Heart left ventricle (tissue), 16 donors: ENCODE measurements around the gene KLF7. TPM values are rescaled to one million over a fixed set of nuclear protein-coding genes. Genes with fewer than 3 reads are reported as not detected.
"Not testable (repeated sequence)": the region's sequence is repeated elsewhere in the genome, so short reads cannot be mapped to it uniquely, and the experiment has no call there.

Source experiments
- ATAC-seq, 4 donors: fragments of 200-7000 bp; cut with Tn5 transposase; one replicate each; pipeline ENCODE4 v1.9.1; 2020 to 2022; ENCODE audit warnings: moderate library complexity in 4 of 4, mild to moderate bottlenecking in 3 of 4, moderate number of reproducible peaks in 1 of 4
- DNase-seq, 5 donors: peaks; one replicate each; pipeline ENCODE4 v3.0.0-alpha.2; 2020
- H3K27ac ChIP-seq, 12 donors: fragments of 200-600 bp; sonication (generic) in 4 of 12; one replicate each; pipeline versions ENCODE4 v1.5.0 to v1.8.0; 2016 to 2022; ENCODE audit warnings: mild to moderate bottlenecking in 2 of 12
- H3K27me3 ChIP-seq, 9 donors: fragments of 200-600 bp; sonication (generic) in 2 of 9; one replicate each; pipeline versions ENCODE4 v1.5.1 to v1.8.0; 2016 to 2022; ENCODE audit warnings: mild to moderate bottlenecking in 3 of 9
- H3K36me3 ChIP-seq, 9 donors: fragments of 200-600 bp; sonication (generic) in 2 of 9; one replicate each; pipeline versions ENCODE4 v1.5.0 to v1.8.0; 2018 to 2022; ENCODE audit warnings: mild to moderate bottlenecking in 2 of 9
- H3K4me1 ChIP-seq, 12 donors: fragments of 200-600 bp; sonication (generic) in 4 of 12; one replicate each; pipeline versions ENCODE4 v1.5.0 to v1.8.0; 2016 to 2022; ENCODE audit warnings: mild to moderate bottlenecking in 3 of 12
- H3K4me3 ChIP-seq, 12 donors: fragments of 200-600 bp; sonication (generic) in 4 of 12; one replicate each; pipeline versions ENCODE4 v1.5.0 to v1.8.0; 2017 to 2022; ENCODE audit warnings: mild to moderate bottlenecking in 9 of 12, moderate library complexity in 4 of 12
- H3K9me3 ChIP-seq, 12 donors: fragments of 200-600 bp; sonication (generic) in 4 of 12; one replicate each; pipeline versions ENCODE4 v1.5.0 to v1.8.0; 2016 to 2022; ENCODE audit warnings: mild to moderate bottlenecking in 1 of 12
- CTCF ChIP-seq, 12 donors: fragments of 200-600 bp; sonication (generic) in 4 of 12; IDR thresholded peaks; one replicate each; pipeline versions ENCODE4 v1.5.0 to v1.8.0; 2018 to 2022; ENCODE audit warnings: antibody characterized with exemption in 12 of 12, mild to moderate bottlenecking in 5 of 12
- POLR2A ChIP-seq, 2 donors: fragments of 450-650 bp; IDR thresholded peaks; one replicate each; pipeline ENCODE4 v1.6.1; 2017; ENCODE audit warnings: antibody characterized with exemption in 2 of 2, mild to moderate bottlenecking in 2 of 2, moderate library complexity in 2 of 2
- WGBS, 4 donors: extraction: QIAGEN DNeasy Blood & Tissue Kit in 2 of 4; methylation state at CpG; one replicate each; pipeline versions ENCODE4 v1.1.5 to v1.1.7; 2013 to 2018; 5-methylcytosine and 5-hydroxymethylcytosine counted together
- intact Hi-C, 10 donors: fragments of 100-400 bp; cut with DNase I; formaldehyde crosslinking; loops; one replicate each; pipeline versions ENCODE4 v1.11.1 to v1.14.2; 2022
- polyA plus RNA-seq, 2 donors: library from polyadenylated mRNA; stranded (reverse); fragments of 200-250 nt; gene quantifications; one replicate each; pipeline ENCODE4 v1.2.3, GENCODE V29; 2013
- total RNA-seq, 9 donors: library from RNA; depleted of rRNA in 2 of 9; stranded (reverse); fragments of >200 nt in 2 of 9; fragmentation: NEBNext Ultra II Directional in 3 of 9; extraction: Animal tissue kit (Norgen Biotek cat#: 25700) in 3 of 9; gene quantifications; one replicate each; pipeline versions ENCODE4 v1.1.0 to v1.2.4, GENCODE V29; 2016 to 2023
- donor health status: ischemic (EF 13 %, LVEDD 7.1; RV severe dilation, severe dysfunction).
- donor health status: healthy with polysubstance abuse.
- donor health status: DM: no; HTN: yes; CAD: no.
- donor health status: DM: no; HTN: no; CAD: no.
- donor health status: ischemic (EF 25% LVEDD 6.9; RV normal size, moderate dysfunction).
- donor health status: ischemic (EF 25% LVEDD 5.7; RV mildly dilated, moderate dysfunction).
- donor health status: healthy.
- donor health status: DM: yes; HTN: yes; CAD: no.
- donor health status: ischemic (EF 35%, LVEDD 5.7; RV mildly dilated, moderate dysfunction).
- donor health status: nonischemic (EF 11% LVEDD 7.7; RV severe dilation, severe dysfunction).
- donor health status: DM: yes; HTN: yes; CAD: no.
- donor health status: PGD.
- donor health status: ischemic (EF 29% LVEDD 5.4; RV normal size, mild dysfunction).
- donor health status: nonischemic (EF 23%, LVEDD 6.1; RV moderate dilation, normal function).

Gene KLF7
- total and polyA plus RNA-seq, 11 donors: 5.0 to 49.8 (median 26.2) TPM

GRCh38 chr2:207038299-207038698 is 127.4 kb downstream of the KLF7 start:
- intact Hi-C loops: no loop called here
- no peak for TF ChIP-seq POLR2A (IDR thresholded peaks at IDR 0.05)
- no peak for TF ChIP-seq CTCF (IDR thresholded peaks at IDR 0.05)
- Histone ChIP-seq H3K27ac (no peak overlapping the region), H3K4me1 (peaks cover 0 to 21% (median 0%) of the 10 kb centered on the region in 12 donors), H3K4me3 (no peak overlapping the region), H3K27me3 (no peaks in the 10 kb centered on the region), H3K9me3 (peaks cover 0 to 12% (median 3%) of the 10 kb centered on the region in 12 donors), H3K36me3 (no peaks in the 10 kb centered on the region)
- WGBS, 4 donors: 60 to 69% (median 65%) methylated on average over 2 of the region's 2 CpGs
- ATAC-seq (no peak), DNase-seq (no peak)

GRCh38 chr2:207037896-207038295 is 127.9 kb downstream of the KLF7 start:
- H3K36me3 ChIP-seq: no peaks in the 10 kb centered on the region
- H3K27me3 ChIP-seq: no peaks in the 10 kb centered on the region
- H3K4me3 ChIP-seq: no peak overlapping the region
- TF ChIP-seq CTCF (IDR thresholded peaks at IDR 0.05): no peak
- TF ChIP-seq POLR2A (IDR thresholded peaks at IDR 0.05): no peak
- DNase-seq: no peak
- WGBS, 4 donors: 39 to 56% (median 49%) methylated on average over 7 of the region's 7 CpGs
- intact Hi-C loops: no loop called here
- H3K27ac ChIP-seq: no peak overlapping the region
- H3K9me3 ChIP-seq: peaks cover 0 to 16% (median 5%) of the 10 kb centered on the region in 12 donors
- ATAC-seq: peak in 1 of 4 donors; percentile 39
- peaks cover 0 to 21% (median 0%) of the 10 kb centered on the region in 12 donors for H3K4me1 ChIP-seq

- H3K4me3 ChIP-seq, H3K27ac ChIP-seq, H3K36me3 ChIP-seq, ATAC-seq, DNase-seq, H3K27me3 ChIP-seq, intact Hi-C loops: not testable (repeated sequence)
- H3K4me1 ChIP-seq: peaks cover 0 to 21% (median 0%) of the 10 kb centered on the region in 12 donors
- peaks cover 0 to 19% (median 5%) of the 10 kb centered on the region in 12 donors for H3K9me3 ChIP-seq
- WGBS, 4 donors: 43 to 78% (median 57%) methylated on average over 3 of the region's 8 CpGs
Observed at GRCh38 chr2:207037023-207037422, 128.7 kb downstream of the KLF7 start.

GRCh38 chr2:207035875-207036274 is 129.9 kb downstream of the KLF7 start:
- no peak overlapping the region for H3K4me3 ChIP-seq
- H3K27me3 ChIP-seq: no peaks in the 10 kb centered on the region
- no peaks in the 10 kb centered on the region for H3K36me3 ChIP-seq
- TF ChIP-seq CTCF (IDR thresholded peaks at IDR 0.05) (no peak), POLR2A (IDR thresholded peaks at IDR 0.05) (no peak)
- 70 to 82% (median 77%) methylated on average over 2 of the region's 2 CpGs for WGBS, 4 donors
- intact Hi-C loops: no loop called here
- H3K27ac ChIP-seq: no peak overlapping the region
- peaks cover 0 to 19% (median 5%) of the 10 kb centered on the region in 12 donors for H3K9me3 ChIP-seq
- ATAC-seq (no peak), DNase-seq (no peak)
- peaks cover 0 to 16% (median 0%) of the 10 kb centered on the region in 12 donors for H3K4me1 ChIP-seq

GRCh38 chr2:207032490-207032889 is 133.3 kb downstream of the KLF7 start:
- Histone ChIP-seq H3K27me3 (no peaks in the 10 kb centered on the region), H3K27ac (no peak overlapping the region), H3K4me3 (no peak overlapping the region), H3K36me3 (no peaks in the 10 kb centered on the region), H3K4me1 (no peaks in the 10 kb centered on the region), H3K9me3 (peaks cover 0 to 22% (median 6%) of the 10 kb centered on the region in 12 donors)
- ATAC-seq: no peak
- TF ChIP-seq POLR2A (IDR thresholded peaks at IDR 0.05) (no peak), CTCF (IDR thresholded peaks at IDR 0.05) (no peak)
- intact Hi-C loops: no loop called here
- 88 to 91% (median 89%) methylated on average over 2 of the region's 2 CpGs for WGBS, 4 donors
- DNase-seq: no peak
